HepG2 (cell line): ENCODE measurements around the gene TRDMT1. TPM values are rescaled to one million over a fixed set of nuclear protein-coding genes. Genes with fewer than 3 reads are reported as not detected.

ENCODE experiments used
- ATAC-seq: fragments of 200-7000 bp; cut with Tn5 transposase; 3 replicates; pipeline ENCODE4 v1.9.1; 2020; ENCODE audit warnings: mild to moderate bottlenecking, moderate library complexity
- BruUV-seq: library from RNA; stranded (reverse); fragments of 400-500 nt; replicated peaks from 2 replicates; lab custom pipeline; 2021; lab: Mats Ljungman, UMichigan
- CTCF ChIA-PET: fragments of 300-600 bp; formaldehyde crosslinking; extraction: SDS; loops from one replicate; lab custom pipeline; 2021; ENCODE audit warnings: low total read pairs, inconsistent platforms, low intra/inter-chr PET ratio; lab: Yijun Ruan, JAX
- POLR2A ChIA-PET: fragments of 350-600 bp; sonication (Branson Sonifier 250); formaldehyde crosslinking; loops from one replicate; lab custom pipeline; 2020; ENCODE audit warnings: antibody characterized with exemption, inconsistent platforms; lab: Yijun Ruan, JAX
- DNase-seq: peaks from one replicate; pipeline ENCODE4 v3.0.0-alpha.2; 2015; ENCODE audit warnings: low spot score
- FAIRE-seq: peaks from 3 replicates; lab custom pipeline; 2011; peaks lifted over from hg19 to GRCh38; lab: Jason Lieb, UNC
- H2AFZ ChIP-seq: one replicate; pipeline ENCODE4 v1.6.1; 2011; ENCODE audit warnings: low read length, inconsistent platforms
- H3K27ac ChIP-seq: fragments of 300-600 bp; 3 replicates; pipeline ENCODE4 v1.8.0; 2011; ENCODE audit warnings: mixed run types, mild to moderate bottlenecking, mixed read lengths, low read length, inconsistent platforms; ENCODE audit not compliant: insufficient read depth; ENCODE audit errors: extremely low read length
- H3K27me3 ChIP-seq, 2 experiments: fragments of 200-600 bp in 1 of 2; 2 replicates in 1 of 2; 3 replicates in 1 of 2; pipeline versions ENCODE4 v1.6.0 to v1.8.0; 2011; ENCODE audit warnings: low read length in 2 of 2, mild to moderate bottlenecking in 2 of 2, moderate library complexity in 2 of 2, inconsistent platforms in 1 of 2; ENCODE audit not compliant: insufficient read depth in 2 of 2, control insufficient read depth in 1 of 2
- H3K36me3 ChIP-seq, 2 experiments: fragments of 200-600 bp in 1 of 2; replicated peaks in 1 of 2; 2 replicates in 1 of 2; 3 replicates in 1 of 2; pipeline versions ENCODE4 v1.5.1 to v1.8.0; 2011; ENCODE audit warnings: low read length in 2 of 2, inconsistent platforms in 1 of 2; ENCODE audit not compliant: insufficient read depth in 2 of 2, control insufficient read depth in 1 of 2
- H3K4me1 ChIP-seq: 2 replicates; pipeline ENCODE4 v1.5.1; 2012; ENCODE audit warnings: low read length, inconsistent platforms; ENCODE audit not compliant: insufficient read depth
- H3K4me2 ChIP-seq: 2 replicates; pipeline ENCODE4 v1.6.0; 2011; ENCODE audit warnings: low read depth, low read length, inconsistent platforms
- H3K4me3 ChIP-seq, 3 experiments: fragments of 200-600 bp in 1 of 3; sonication (generic), shearing (Covaris generic) in 1 of 3; replicated peaks in 1 of 3; 2 replicates each; pipeline ENCODE4 v1.5.1; 2011 to 2016; ENCODE audit warnings: low read length in 3 of 3, inconsistent platforms in 2 of 3, low read depth in 2 of 3, mild to moderate bottlenecking in 2 of 3, control low read depth in 1 of 3, mixed read lengths in 1 of 3; ENCODE audit not compliant: insufficient read depth in 1 of 3
- H3K79me2 ChIP-seq: one replicate; pipeline ENCODE4 v1.6.1; 2011; ENCODE audit warnings: low read length, inconsistent platforms; ENCODE audit not compliant: insufficient read depth
- H3K9ac ChIP-seq: 2 replicates; pipeline ENCODE4 v1.6.0; 2011; ENCODE audit warnings: mild to moderate bottlenecking, low read depth, low read length, inconsistent platforms; ENCODE audit not compliant: insufficient read depth
- H3K9me3 ChIP-seq: 2 replicates; pipeline ENCODE4 v1.5.1; 2012; ENCODE audit warnings: mild to moderate bottlenecking, low read length
- H4K20me1 ChIP-seq: 2 replicates; pipeline ENCODE4 v1.6.0; 2011; ENCODE audit warnings: inconsistent platforms, mild to moderate bottlenecking, low read length, moderate library complexity; ENCODE audit not compliant: insufficient read depth
- CBFB ChIP-seq: sonication (generic); formaldehyde crosslinking; IDR thresholded peaks from 2 replicates; pipeline ENCODE4 v1.4.0; 2020; ENCODE audit warnings: missing genetic modification reagents
- ELF1 ChIP-seq: sonication (generic); formaldehyde crosslinking; IDR thresholded peaks from 2 replicates; pipeline ENCODE4 v1.4.0; 2020; ENCODE audit warnings: missing genetic modification reagents
- ETV5 ChIP-seq: IDR thresholded peaks from 2 replicates; pipeline ENCODE4 v1.6.1; 2018; ENCODE audit warnings: missing biosample characterization, missing genetic modification reagents, inconsistent platforms, borderline replicate concordance
- HOXA9 ChIP-seq: sonication (generic); formaldehyde crosslinking; IDR thresholded peaks from 2 replicates; pipeline ENCODE4 v1.8.1; 2022; ENCODE audit warnings: missing genetic modification reagents, mild to moderate bottlenecking, moderate library complexity, borderline replicate concordance
- NR1H2 ChIP-seq: sonication (generic); formaldehyde crosslinking; IDR thresholded peaks from 2 replicates; pipeline ENCODE4 v1.8.1; 2022; ENCODE audit warnings: low read depth, missing genetic modification reagents, borderline replicate concordance
- SIX1 ChIP-seq: sonication (generic); formaldehyde crosslinking; IDR thresholded peaks from 2 replicates; pipeline ENCODE4 v1.4.0; 2020; ENCODE audit warnings: missing genetic modification reagents, borderline replicate concordance
- STAT5B ChIP-seq: sonication (generic); formaldehyde crosslinking; IDR thresholded peaks from 2 replicates; pipeline ENCODE4 v1.4.0; 2020; ENCODE audit warnings: missing genetic modification reagents
- ZNF484 ChIP-seq: sonication (generic); formaldehyde crosslinking; IDR thresholded peaks from 2 replicates; pipeline ENCODE4 v1.5.1; 2020; ENCODE audit warnings: mild to moderate bottlenecking, low read depth, missing genetic modification reagents, borderline replicate concordance
- ZNF605 ChIP-seq: sonication (generic); formaldehyde crosslinking; IDR thresholded peaks from 2 replicates; pipeline ENCODE4 v1.8.0; 2022; ENCODE audit warnings: mild to moderate bottlenecking, missing genetic modification reagents
- ZNF674 ChIP-seq: sonication (generic); formaldehyde crosslinking; IDR thresholded peaks from 2 replicates; pipeline ENCODE4 v1.5.0; 2020; ENCODE audit warnings: low read depth, mild to moderate bottlenecking, missing genetic modification reagents
- ZNF878 ChIP-seq: sonication (generic); formaldehyde crosslinking; IDR thresholded peaks from 2 replicates; pipeline ENCODE4 v1.8.1; 2023; ENCODE audit warnings: mild to moderate bottlenecking, missing genetic modification reagents, moderate library complexity
- WGBS: methylation state at CpG from one replicate; pipeline ENCODE4 v1.1.6; 2017; ENCODE audit warnings: low lambda C conversion rate; 5-methylcytosine and 5-hydroxymethylcytosine counted together
- in situ Hi-C: cut with HindIII; loops from 2 replicates; pipeline ENCODE4 v1.10.0; 2017; ENCODE audit warnings: low pct_unique_long_range_greater_than_20kb; ENCODE audit not compliant: extremely low pct_ligation_motif_present
- intact Hi-C: fragments of 100-400 bp; cut with micrococcal nuclease; formaldehyde crosslinking; loops from one replicate; pipeline ENCODE4 v1.10.0; 2022; ENCODE audit not compliant: unreplicated experiment
- polyA plus RNA-seq, 8 experiments: library from polyadenylated mRNA; depleted of rRNA in 3 of 8; stranded (reverse) in 7 of 8; unstranded in 1 of 8; fragments of >200 nt; fragmentation: Illumina TruSeq in 4 of 8; extraction: Trizol in 4 of 8; gene quantifications; 2 replicates each; pipeline versions ENCODE4 v1.2.1 to v1.2.3, GENCODE V29; 2011 to 2016; ENCODE audit warnings: low read depth in 4 of 8, missing spikeins in 1 of 8, mixed read lengths in 1 of 8; ENCODE audit not compliant: insufficient read depth in 1 of 8
- total RNA-seq, 5 experiments: library from RNA; depleted of rRNA; stranded (reverse); fragments of >200 nt; fragmentation: Illumina TruSeq; extraction: Trizol; gene quantifications; 2 replicates each; pipeline ENCODE4 v1.2.3, GENCODE V29; 2016; ENCODE audit warnings: low read depth in 1 of 5
- TF ChIP-seq, protein P1 (sequence below): sonication (generic); formaldehyde crosslinking; IDR thresholded peaks from 2 replicates; pipeline ENCODE4 v1.4.0; 2020; ENCODE audit warnings: mild to moderate bottlenecking, low read depth, missing genetic modification reagents
- TF ChIP-seq, protein P2 (sequence below): sonication (generic); formaldehyde crosslinking; IDR thresholded peaks from 2 replicates; pipeline ENCODE4 v1.4.0; 2020; ENCODE audit warnings: missing genetic modification reagents, borderline replicate concordance
- TF ChIP-seq, protein P3 (sequence below): IDR thresholded peaks from 2 replicates; pipeline ENCODE4 v1.6.1; 2018; ENCODE audit warnings: missing genetic modification reagents, mild to moderate bottlenecking, missing compliant biosample characterization
- TF ChIP-seq, protein P4 (sequence below): sonication (generic); IDR thresholded peaks from 2 replicates; pipeline ENCODE4 v1.6.1; 2016; ENCODE audit warnings: low read depth, borderline replicate concordance
- TF ChIP-seq, protein P5 (sequence below): sonication (generic); formaldehyde crosslinking; IDR thresholded peaks from 2 replicates; pipeline ENCODE4 v1.4.0; 2020; ENCODE audit warnings: mild to moderate bottlenecking, missing genetic modification reagents, borderline replicate concordance

The TRDMT1 gene
- total and polyA plus RNA-seq, 2 of the 13 experiments (the other 11 are each of a cell fraction or from before 2014, with no cell fraction given) = 2.0 to 3.0 TPM

DNA sequence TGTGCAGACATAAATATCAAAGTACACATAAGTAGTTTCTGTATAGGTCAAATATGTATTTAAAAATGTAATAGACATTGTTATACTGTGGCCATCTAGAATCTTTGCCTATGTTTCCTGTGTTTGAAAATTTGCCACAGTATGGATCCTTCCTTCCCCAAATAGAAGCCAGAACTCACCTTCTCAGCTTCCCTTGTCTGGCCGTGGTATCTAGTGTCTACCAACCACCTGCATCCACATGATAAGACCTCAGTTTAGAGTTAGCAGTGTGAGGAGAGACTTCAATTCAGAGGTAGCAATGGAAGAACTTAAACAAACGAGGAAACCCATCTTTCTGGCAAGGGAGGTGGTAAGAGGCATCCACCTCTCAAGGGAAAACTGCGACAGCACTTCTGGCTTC lies 4.9 kb downstream of the TRDMT1 start (continued):
- TF ChIP-seq ZNF484 (no peak), HOXA9 (CRISPR knock-in tag) (no peak)
- TF ChIP-seq, protein P1, sequence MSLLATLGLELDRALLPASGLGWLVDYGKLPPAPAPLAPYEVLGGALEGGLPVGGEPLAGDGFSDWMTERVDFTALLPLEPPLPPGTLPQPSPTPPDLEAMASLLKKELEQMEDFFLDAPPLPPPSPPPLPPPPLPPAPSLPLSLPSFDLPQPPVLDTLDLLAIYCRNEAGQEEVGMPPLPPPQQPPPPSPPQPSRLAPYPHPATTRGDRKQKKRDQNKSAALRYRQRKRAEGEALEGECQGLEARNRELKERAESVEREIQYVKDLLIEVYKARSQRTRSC = no peak

DNA sequence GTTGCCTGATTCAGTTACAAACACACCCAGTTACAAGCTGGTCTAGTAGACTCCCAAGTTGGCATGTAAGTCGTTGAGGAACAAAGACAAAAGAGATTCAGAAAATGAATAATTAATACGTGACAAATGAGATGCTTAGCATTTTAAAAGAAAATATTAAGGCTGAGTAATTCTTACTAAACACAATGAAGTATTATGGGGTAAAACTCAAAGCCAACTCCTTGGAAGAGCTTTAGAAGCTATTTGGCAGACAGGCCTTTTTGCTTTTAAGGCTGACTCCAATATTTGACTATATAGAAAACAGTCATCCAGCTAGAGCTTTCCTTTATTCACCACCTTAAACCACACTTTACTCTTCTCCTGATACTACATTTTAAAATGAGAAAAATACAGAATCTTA lies 5.4 kb downstream of the TRDMT1 start:
- Histone ChIP-seq H3K79me2 (no peaks in the 10 kb centered on the region), H3K27ac (no peak overlapping the region), H2AFZ (no peak overlapping the region), H3K9ac (no peak overlapping the region), H3K4me3 (no peak overlapping the region), H4K20me1 (no peaks in the 10 kb centered on the region), H3K9me3 (no peaks in the 10 kb centered on the region), H3K27me3 (no peaks in the 10 kb centered on the region), H3K36me3 (no peaks in the 10 kb centered on the region), H3K4me1 (peaks cover 21% of the 10 kb centered on the region), H3K4me2 (no peak overlapping the region)
- intact Hi-C loops = no loop called here
- WGBS = 46% methylated on average over 2 of the region's 2 CpGs
- FAIRE-seq (no peak), ATAC-seq (no peak), DNase-seq (no peak)
- ChIA-PET POLR2A (no interaction called here), CTCF (no interaction called here)
- BruUV-seq = no TSS peak
- no peak for TF ChIP-seq ETV5 (CRISPR knock-in tag)
- TF ChIP-seq, protein P2, sequence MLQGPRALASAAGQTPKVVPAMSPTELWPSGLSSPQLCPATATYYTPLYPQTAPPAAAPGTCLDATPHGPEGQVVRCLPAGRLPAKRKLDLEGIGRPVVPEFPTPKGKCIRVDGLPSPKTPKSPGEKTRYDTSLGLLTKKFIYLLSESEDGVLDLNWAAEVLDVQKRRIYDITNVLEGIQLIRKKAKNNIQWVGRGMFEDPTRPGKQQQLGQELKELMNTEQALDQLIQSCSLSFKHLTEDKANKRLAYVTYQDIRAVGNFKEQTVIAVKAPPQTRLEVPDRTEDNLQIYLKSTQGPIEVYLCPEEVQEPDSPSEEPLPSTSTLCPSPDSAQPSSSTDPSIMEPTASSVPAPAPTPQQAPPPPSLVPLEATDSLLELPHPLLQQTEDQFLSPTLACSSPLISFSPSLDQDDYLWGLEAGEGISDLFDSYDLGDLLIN = no peak
- TF ChIP-seq CBFB (CRISPR knock-in tag) = no peak
- TF ChIP-seq, protein P3, sequence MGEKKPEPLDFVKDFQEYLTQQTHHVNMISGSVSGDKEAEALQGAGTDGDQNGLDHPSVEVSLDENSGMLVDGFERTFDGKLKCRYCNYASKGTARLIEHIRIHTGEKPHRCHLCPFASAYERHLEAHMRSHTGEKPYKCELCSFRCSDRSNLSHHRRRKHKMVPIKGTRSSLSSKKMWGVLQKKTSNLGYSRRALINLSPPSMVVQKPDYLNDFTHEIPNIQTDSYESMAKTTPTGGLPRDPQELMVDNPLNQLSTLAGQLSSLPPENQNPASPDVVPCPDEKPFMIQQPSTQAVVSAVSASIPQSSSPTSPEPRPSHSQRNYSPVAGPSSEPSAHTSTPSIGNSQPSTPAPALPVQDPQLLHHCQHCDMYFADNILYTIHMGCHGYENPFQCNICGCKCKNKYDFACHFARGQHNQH (CRISPR knock-in tag) = no peak
- TF ChIP-seq NR1H2 (CRISPR knock-in tag) = no peak
- no peak for TF ChIP-seq SIX1 (CRISPR knock-in tag)
- TF ChIP-seq, protein P4, sequence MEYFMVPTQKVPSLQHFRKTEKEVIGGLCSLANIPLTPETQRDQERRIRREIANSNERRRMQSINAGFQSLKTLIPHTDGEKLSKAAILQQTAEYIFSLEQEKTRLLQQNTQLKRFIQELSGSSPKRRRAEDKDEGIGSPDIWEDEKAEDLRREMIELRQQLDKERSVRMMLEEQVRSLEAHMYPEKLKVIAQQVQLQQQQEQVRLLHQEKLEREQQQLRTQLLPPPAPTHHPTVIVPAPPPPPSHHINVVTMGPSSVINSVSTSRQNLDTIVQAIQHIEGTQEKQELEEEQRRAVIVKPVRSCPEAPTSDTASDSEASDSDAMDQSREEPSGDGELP = no peak
- TF ChIP-seq ELF1 = no peak
- TF ChIP-seq STAT5B (CRISPR knock-in tag) = no peak
- TF ChIP-seq, protein P5, sequence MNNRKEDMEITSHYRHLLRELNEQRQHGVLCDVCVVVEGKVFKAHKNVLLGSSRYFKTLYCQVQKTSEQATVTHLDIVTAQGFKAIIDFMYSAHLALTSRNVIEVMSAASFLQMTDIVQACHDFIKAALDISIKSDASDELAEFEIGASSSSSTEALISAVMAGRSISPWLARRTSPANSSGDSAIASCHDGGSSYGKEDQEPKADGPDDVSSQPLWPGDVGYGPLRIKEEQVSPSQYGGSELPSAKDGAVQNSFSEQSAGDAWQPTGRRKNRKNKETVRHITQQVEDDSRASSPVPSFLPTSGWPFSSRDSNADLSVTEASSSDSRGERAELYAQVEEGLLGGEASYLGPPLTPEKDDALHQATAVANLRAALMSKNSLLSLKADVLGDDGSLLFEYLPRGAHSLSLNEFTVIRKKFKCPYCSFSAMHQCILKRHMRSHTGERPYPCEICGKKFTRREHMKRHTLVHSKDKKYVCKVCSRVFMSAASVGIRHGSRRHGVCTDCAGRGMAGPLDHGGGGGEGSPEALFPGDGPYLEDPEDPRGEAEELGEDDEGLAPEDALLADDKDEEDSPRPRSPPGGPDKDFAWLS = no peak
- no peak for TF ChIP-seq ZNF674
- TF ChIP-seq ZNF605 = no peak
- no peak for TF ChIP-seq ZNF878 (CRISPR knock-in tag)
- in situ Hi-C loops = no loop called here
